LNCaP clone FGC (cell line): ENCODE results near the gene AKIRIN1.
"Not testable (repeated sequence)": the region's sequence is repeated elsewhere in the genome, so short reads cannot be mapped to it uniquely, and the experiment has no call there.

Experiments
- DNase-seq: peaks from one replicate; pipeline ENCODE4 v3.0.0-alpha.2; 2011; ENCODE audit warnings: low read depth
- H3K4me3 ChIP-seq: 2 replicates; pipeline ENCODE4 v1.5.1; 2011; ENCODE audit warnings: mild to moderate bottlenecking, low read depth, low read length, control low read depth
- CTCF ChIP-seq: IDR thresholded peaks from 2 replicates; pipeline ENCODE4 v1.5.1; 2012; ENCODE audit warnings: mild to moderate bottlenecking; ENCODE audit not compliant: control insufficient read depth, insufficient read depth; ENCODE audit errors: extremely low read depth

The AKIRIN1 gene

GRCh38 chr1:39016604-39017171, 25.6 kb downstream of the AKIRIN1 start:
- DNase-seq, result no peak
- TF ChIP-seq CTCF, result no peak

DNA sequence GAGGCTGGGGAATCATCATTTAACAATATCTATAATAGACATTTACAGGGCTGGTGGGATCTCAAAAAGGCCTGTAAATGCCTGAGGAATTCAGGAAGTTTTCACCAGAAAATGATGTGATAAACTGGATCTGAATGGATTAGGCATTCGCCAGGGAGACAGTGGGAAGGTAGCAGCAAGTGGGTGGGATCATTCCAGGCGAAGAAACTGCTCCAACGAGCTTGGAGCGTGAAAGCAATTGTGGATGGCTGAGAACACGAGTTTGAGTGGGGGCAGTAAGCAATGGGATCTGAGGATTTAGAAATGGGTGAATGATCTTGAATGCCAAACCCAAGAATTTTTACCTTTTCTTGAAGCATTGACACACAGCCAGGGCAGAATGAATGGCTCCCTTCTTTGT, 26.2 kb downstream of the AKIRIN1 start:
- TF ChIP-seq CTCF, result no peak
- H3K4me3 ChIP-seq, result no peak overlapping the region
- no peak for DNase-seq

More at GRCh38 chr1:39016604-39017171, 25.6 kb downstream of the AKIRIN1 start:
- no peak overlapping the region for H3K4me3 ChIP-seq

GRCh38 chr1:39020494-39020893, 29.4 kb downstream of the AKIRIN1 start:
- not testable (repeated sequence) for H3K4me3 ChIP-seq, DNase-seq

DNA sequence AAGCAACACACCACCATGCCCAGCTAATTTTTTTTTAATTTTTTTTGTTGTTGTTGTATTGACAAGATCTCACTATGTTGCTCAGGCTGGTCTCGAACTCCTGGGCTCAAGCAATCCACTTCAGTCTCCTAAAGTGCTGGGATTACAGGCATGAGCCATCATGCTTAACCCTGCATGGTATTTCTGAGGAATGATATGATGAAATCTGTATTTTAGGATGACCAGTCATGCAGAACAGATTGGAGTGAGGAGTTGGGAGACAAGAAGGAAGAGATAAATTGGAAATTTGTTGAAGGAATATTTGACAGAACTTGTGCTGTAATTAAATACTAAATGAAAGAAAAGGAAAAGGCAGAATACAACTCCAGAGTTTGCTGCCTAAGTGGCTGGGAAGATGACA, 30.4 kb downstream of the AKIRIN1 start:
- no peak overlapping the region for H3K4me3 ChIP-seq
- DNase-seq, result no peak
- TF ChIP-seq CTCF, result no peak

- H3K4me3 ChIP-seq, result no peak overlapping the region
- no peak for TF ChIP-seq CTCF
- DNase-seq, result no peak
These were observed 32.1 kb downstream of the AKIRIN1 start for GRCh38 chr1:39023140-39023539.

- peak within 1 kb of the TSS; percentile 89 for H3K4me3 ChIP-seq
- DNase-seq, result peak; percentile 89
- no peak for TF ChIP-seq CTCF
These were observed 35.2 kb downstream of the AKIRIN1 start, which contains the start of gene NDUFS5 for GRCh38 chr1:39026051-39026865. TSS of gene NDUFS5 (plus strand) at chr1:39026350. CDS start at chr1:39028725, 2,375 bp downstream.

DNA sequence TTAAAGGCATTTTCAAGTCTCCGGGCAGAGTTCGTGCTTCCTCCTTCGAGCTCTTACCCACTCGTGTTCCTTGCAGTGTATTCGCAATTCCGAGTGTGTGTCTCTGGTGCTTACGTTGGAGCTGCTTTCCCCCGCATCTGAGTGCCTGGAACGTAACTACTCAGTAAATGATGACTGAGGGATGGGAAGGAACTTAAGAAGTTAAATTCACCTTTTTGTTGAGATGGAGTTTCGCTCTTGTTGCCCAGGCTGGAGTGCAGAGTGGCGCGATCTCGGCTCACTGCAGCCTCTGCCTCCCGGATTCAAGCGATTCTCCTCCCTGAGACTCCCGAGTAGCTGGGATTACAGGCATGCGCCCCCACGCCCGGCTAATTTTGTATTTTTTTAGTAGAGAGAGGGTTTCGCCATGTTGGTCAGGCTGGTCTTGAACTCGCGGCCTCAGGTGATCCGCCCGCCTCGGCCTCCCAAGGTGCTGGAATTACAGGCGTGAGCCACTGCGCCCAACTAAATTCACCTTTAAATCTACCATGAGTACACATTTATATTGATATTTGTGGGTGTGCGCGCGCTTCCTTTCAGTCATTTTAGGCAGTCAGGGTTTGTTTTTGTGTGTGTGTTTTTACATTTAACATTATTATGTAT, 35.9 kb downstream of the AKIRIN1 start:
- DNase-seq, result no peak
- no peak for TF ChIP-seq CTCF
- H3K4me3 ChIP-seq, result peak overlapping the region; percentile 89
